ENCODE measurements around the gene LYST. TPM values are rescaled to one million over a fixed set of nuclear protein-coding genes. Genes with fewer than 3 reads are reported as not detected.

LYST gene
- total and polyA plus RNA-seq, 2 donors (not counting 3 experiments of a cell fraction or from before 2014, with no cell fraction given), result 3.1 to 9.6 TPM

DNA sequence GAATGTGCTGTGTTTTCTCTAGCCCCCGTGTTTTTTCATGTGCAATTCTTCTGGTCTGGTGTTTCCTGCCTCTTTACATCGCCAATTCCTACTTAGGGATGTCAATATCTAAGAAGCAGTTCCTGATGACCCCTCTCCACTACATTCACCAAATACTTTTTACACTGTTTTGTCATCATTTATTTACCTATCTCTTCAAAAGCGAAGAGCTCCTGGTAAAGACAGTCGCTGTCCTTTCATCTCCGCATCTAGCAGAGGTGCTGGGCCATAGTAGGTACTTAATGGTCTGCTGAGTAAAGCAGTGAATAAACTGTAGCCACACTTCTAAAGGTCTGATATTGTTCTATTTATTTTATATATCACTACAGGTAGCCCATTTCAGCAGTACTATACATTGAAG, 43.0 kb downstream of the LYST start:
- H3K36me3 ChIP-seq (ENCODE audit: control insufficient read depth in 2 of 2, extremely low read depth in 1 of 2, insufficient read depth in 2 of 2, low read length in 2 of 2), result no peaks in the 10 kb centered on the region
- no peak for TF ChIP-seq GATA2 (IDR thresholded peaks at IDR 0.05; ENCODE audit: insufficient read depth, insufficient read length, low read depth, low read length)
- no peak for TF ChIP-seq JUN (IDR thresholded peaks at IDR 0.05; ENCODE audit: borderline replicate concordance, insufficient read depth, insufficient read length, low read depth)
- no peak for TF ChIP-seq POLR2AphosphoS5 (IDR thresholded peaks at IDR 0.05; ENCODE audit: insufficient read depth, low read depth, low read length)
- TF ChIP-seq, protein P1, sequence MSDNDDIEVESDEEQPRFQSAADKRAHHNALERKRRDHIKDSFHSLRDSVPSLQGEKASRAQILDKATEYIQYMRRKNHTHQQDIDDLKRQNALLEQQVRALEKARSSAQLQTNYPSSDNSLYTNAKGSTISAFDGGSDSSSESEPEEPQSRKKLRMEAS (IDR thresholded peaks at IDR 0.05; ENCODE audit: insufficient read depth, insufficient read length), result no peak
- no peak for TF ChIP-seq MYC (IDR thresholded peaks at IDR 0.05; ENCODE audit: low read depth, low read length)
- FAIRE-seq, result no peak
- H3K9me1 ChIP-seq (replicated peaks; ENCODE audit: control insufficient read depth, extremely low read depth, insufficient read depth, low read length), result no peaks in the 10 kb centered on the region
- H3K9ac ChIP-seq (replicated peaks; ENCODE audit: extremely low read depth, insufficient read depth, low read length), result no peak overlapping the region
- BruUV-seq (replicated peaks), result no TSS peak
- H4K20me1 ChIP-seq (replicated peaks; ENCODE audit: control insufficient read depth, extremely low read depth, insufficient read depth, low read length), result peaks cover 2% of the 10 kb centered on the region
- no peaks in the 10 kb centered on the region for H3K27me3 ChIP-seq (ENCODE audit: control insufficient read depth in 2 of 2, insufficient read depth in 2 of 2, low read length in 2 of 2)
- CTCF ChIA-PET, result interaction anchor here (2.3 kb wide), 1 partner anchor 9 kb away, joined by 6 read pairs; no protein-coding TSS in a partner anchor
- DNase-seq (ENCODE audit: low read depth, low spot score), result no peak
- no peak overlapping the region for H3K4me2 ChIP-seq (ENCODE audit: insufficient read depth, low read length)
- intact Hi-C loops (cut with micrococcal nuclease), result no loop called here
- dilution Hi-C loops (cut with MboI; ENCODE audit: extremely low pct_ligation_motif_present, low sequenced_read_pairs), result no loop called here
- no peak overlapping the region for H3K27ac ChIP-seq (ENCODE audit: insufficient read depth, low read depth, low read length)
- H3K79me2 ChIP-seq (ENCODE audit: control insufficient read depth, insufficient read depth, low read length), result no peaks in the 10 kb centered on the region
- no peak overlapping the region for H2AFZ ChIP-seq (ENCODE audit: low read depth, low read length)
- POLR2A ChIA-PET, result no interaction called here
- no peaks in the 10 kb centered on the region for H3K9me3 ChIP-seq (replicated peaks; ENCODE audit: control insufficient read depth, insufficient read depth, low read length)
- H3K4me1 ChIP-seq (ENCODE audit: control insufficient read depth, extremely low read depth, insufficient read depth, low read length), result no peaks in the 10 kb centered on the region
- H3K4me3 ChIP-seq (replicated peaks in 1 of 3; ENCODE audit: insufficient read depth in 1 of 3, low read depth in 1 of 3, low read length in 3 of 3), result no peak overlapping the region

DNA sequence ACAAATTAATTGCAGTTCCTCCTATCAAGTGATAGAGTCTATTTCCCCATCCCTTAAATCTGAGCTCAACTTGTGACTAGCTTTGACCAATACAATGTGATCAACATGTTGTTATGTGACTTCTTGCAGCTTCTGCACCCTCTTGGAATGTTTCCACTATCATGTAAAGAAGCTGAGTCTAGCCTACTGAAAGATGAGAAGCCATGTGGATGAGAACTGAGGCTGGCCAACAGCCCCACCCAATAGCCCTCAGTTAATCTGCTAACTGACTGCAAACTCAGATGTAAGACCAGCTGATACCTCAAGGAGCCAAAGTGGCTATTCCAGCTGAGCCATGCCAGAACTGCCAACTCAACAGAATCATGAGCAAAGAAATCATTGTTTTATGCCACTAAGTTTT, 44.0 kb downstream of the LYST start:
- no peaks in the 10 kb centered on the region for H3K79me2 ChIP-seq (ENCODE audit: control insufficient read depth, insufficient read depth, low read length)
- intact Hi-C loops (cut with micrococcal nuclease) (no loop called here), dilution Hi-C loops (cut with MboI; ENCODE audit: extremely low pct_ligation_motif_present, low sequenced_read_pairs) (no loop called here)
- TF ChIP-seq GATA2 (IDR thresholded peaks at IDR 0.05; ENCODE audit: insufficient read depth, insufficient read length, low read depth, low read length) (no peak), JUN (IDR thresholded peaks at IDR 0.05; ENCODE audit: borderline replicate concordance, insufficient read depth, insufficient read length, low read depth) (no peak), POLR2A (IDR thresholded peaks at IDR 0.05; ENCODE audit: low read depth, low read length) (no peak), POLR2AphosphoS5 (IDR thresholded peaks at IDR 0.05; ENCODE audit: insufficient read depth, low read depth, low read length) (no peak), MYC (IDR thresholded peaks at IDR 0.05; ENCODE audit: low read depth, low read length) (no peak), FOS (IDR thresholded peaks at IDR 0.05; ENCODE audit: borderline replicate concordance, insufficient read depth, low read length) (no peak), EZH2 (IDR thresholded peaks at IDR 0.05; ENCODE audit: borderline replicate concordance, low read depth, low read length, severe bottlenecking) (no peak)
- TF ChIP-seq, protein P1 (IDR thresholded peaks at IDR 0.05; ENCODE audit: insufficient read depth, insufficient read length), result no peak
- TF ChIP-seq, protein P2, sequence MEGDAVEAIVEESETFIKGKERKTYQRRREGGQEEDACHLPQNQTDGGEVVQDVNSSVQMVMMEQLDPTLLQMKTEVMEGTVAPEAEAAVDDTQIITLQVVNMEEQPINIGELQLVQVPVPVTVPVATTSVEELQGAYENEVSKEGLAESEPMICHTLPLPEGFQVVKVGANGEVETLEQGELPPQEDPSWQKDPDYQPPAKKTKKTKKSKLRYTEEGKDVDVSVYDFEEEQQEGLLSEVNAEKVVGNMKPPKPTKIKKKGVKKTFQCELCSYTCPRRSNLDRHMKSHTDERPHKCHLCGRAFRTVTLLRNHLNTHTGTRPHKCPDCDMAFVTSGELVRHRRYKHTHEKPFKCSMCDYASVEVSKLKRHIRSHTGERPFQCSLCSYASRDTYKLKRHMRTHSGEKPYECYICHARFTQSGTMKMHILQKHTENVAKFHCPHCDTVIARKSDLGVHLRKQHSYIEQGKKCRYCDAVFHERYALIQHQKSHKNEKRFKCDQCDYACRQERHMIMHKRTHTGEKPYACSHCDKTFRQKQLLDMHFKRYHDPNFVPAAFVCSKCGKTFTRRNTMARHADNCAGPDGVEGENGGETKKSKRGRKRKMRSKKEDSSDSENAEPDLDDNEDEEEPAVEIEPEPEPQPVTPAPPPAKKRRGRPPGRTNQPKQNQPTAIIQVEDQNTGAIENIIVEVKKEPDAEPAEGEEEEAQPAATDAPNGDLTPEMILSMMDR (IDR thresholded peaks at IDR 0.05; ENCODE audit: extremely low read depth in 1 of 2, insufficient read depth in 1 of 2, low read depth in 1 of 2, low read length in 2 of 2), result no peak
- H3K4me2 ChIP-seq (ENCODE audit: insufficient read depth, low read length), result no peak overlapping the region
- FAIRE-seq (no peak), DNase-seq (ENCODE audit: low read depth, low spot score) (no peak)
- H2AFZ ChIP-seq (ENCODE audit: low read depth, low read length), result no peak overlapping the region
- no TSS peak for BruUV-seq (replicated peaks)
- no peak overlapping the region for H3K9ac ChIP-seq (replicated peaks; ENCODE audit: extremely low read depth, insufficient read depth, low read length)
- peaks cover 2% of the 10 kb centered on the region for H4K20me1 ChIP-seq (replicated peaks; ENCODE audit: control insufficient read depth, extremely low read depth, insufficient read depth, low read length)
- H3K36me3 ChIP-seq (ENCODE audit: control insufficient read depth in 2 of 2, extremely low read depth in 1 of 2, insufficient read depth in 2 of 2, low read length in 2 of 2), result no peaks in the 10 kb centered on the region
- no peaks in the 10 kb centered on the region for H3K4me1 ChIP-seq (ENCODE audit: control insufficient read depth, extremely low read depth, insufficient read depth, low read length)
- H3K27ac ChIP-seq (ENCODE audit: insufficient read depth, low read depth, low read length), result no peak overlapping the region
- no peak overlapping the region for H3K4me3 ChIP-seq (replicated peaks in 1 of 3; ENCODE audit: insufficient read depth in 1 of 3, low read depth in 1 of 3, low read length in 3 of 3)
- no peaks in the 10 kb centered on the region for H3K27me3 ChIP-seq (ENCODE audit: control insufficient read depth in 2 of 2, insufficient read depth in 2 of 2, low read length in 2 of 2)
- H3K9me1 ChIP-seq (replicated peaks; ENCODE audit: control insufficient read depth, extremely low read depth, insufficient read depth, low read length), result no peaks in the 10 kb centered on the region
- ChIA-PET POLR2A (no interaction called here), CTCF (interaction anchor here (2.3 kb wide), 1 partner anchor 8 kb away, joined by 6 read pairs; no protein-coding TSS in a partner anchor)
- H3K9me3 ChIP-seq (replicated peaks; ENCODE audit: control insufficient read depth, insufficient read depth, low read length), result no peaks in the 10 kb centered on the region
